22Rv1 (cell line): Measurements from ENCODE around the gene CTBP2.
"Not testable (repeated sequence)": the region's sequence is repeated elsewhere in the genome, so short reads cannot be mapped to it uniquely, and the experiment has no call there.

ENCODE experiments used
- H3K27ac ChIP-seq: fragments of 450-650 bp; 2 replicates; pipeline ENCODE4 v1.5.1; 2017
- CTCF ChIP-seq: fragments of 450-650 bp; IDR thresholded peaks from 2 replicates; pipeline ENCODE4 v1.5.1; 2017; ENCODE audit warnings: mild to moderate bottlenecking
- ZFX ChIP-seq: fragments of 450-650 bp; IDR thresholded peaks from 2 replicates; pipeline ENCODE4 v1.6.1; 2017; ENCODE audit warnings: antibody characterized with exemption, borderline replicate concordance

CTBP2 gene

GRCh38 chr10:125060026-125060425 is 100.3 kb downstream of the CTBP2 start:
- TF ChIP-seq CTCF (no peak), ZFX (no peak)
- no peak overlapping the region for H3K27ac ChIP-seq

GRCh38 chr10:125059348-125059747 is 101.0 kb downstream of the CTBP2 start:
- not testable (repeated sequence) for H3K27ac ChIP-seq

- TF ChIP-seq CTCF (no peak), ZFX (no peak)
- no peak overlapping the region for H3K27ac ChIP-seq
Measured at GRCh38 chr10:125057158-125058001, 103.0 kb downstream of the CTBP2 start.

GRCh38 chr10:125056161-125057132 is 103.9 kb downstream of the CTBP2 start:
- no peak for TF ChIP-seq CTCF
- TF ChIP-seq ZFX: no peak
- H3K27ac ChIP-seq: no peak overlapping the region

GRCh38 chr10:125055446-125055845 is 104.9 kb downstream of the CTBP2 start:
- H3K27ac ChIP-seq: no peak overlapping the region
- TF ChIP-seq CTCF (no peak), ZFX (no peak)

- H3K27ac ChIP-seq: no peak overlapping the region
- TF ChIP-seq CTCF: no peak
- TF ChIP-seq ZFX: no peak
Measured at GRCh38 chr10:125054669-125055268, 105.6 kb downstream of the CTBP2 start.

GRCh38 chr10:125054216-125054615 is 106.1 kb downstream of the CTBP2 start:
- TF ChIP-seq ZFX (no peak), CTCF (no peak)
- H3K27ac ChIP-seq: no peak overlapping the region
